ENCODE results near the gene ATF7IP2. TPM values are rescaled to one million over a fixed set of nuclear protein-coding genes. Genes with fewer than 3 reads are reported as not detected.

Gene ATF7IP2
- total and polyA plus RNA-seq, 2 of the 13 experiments (the other 11 are each of a cell fraction or from before 2014, with no cell fraction given) = 117 to 217 TPM

DNA sequence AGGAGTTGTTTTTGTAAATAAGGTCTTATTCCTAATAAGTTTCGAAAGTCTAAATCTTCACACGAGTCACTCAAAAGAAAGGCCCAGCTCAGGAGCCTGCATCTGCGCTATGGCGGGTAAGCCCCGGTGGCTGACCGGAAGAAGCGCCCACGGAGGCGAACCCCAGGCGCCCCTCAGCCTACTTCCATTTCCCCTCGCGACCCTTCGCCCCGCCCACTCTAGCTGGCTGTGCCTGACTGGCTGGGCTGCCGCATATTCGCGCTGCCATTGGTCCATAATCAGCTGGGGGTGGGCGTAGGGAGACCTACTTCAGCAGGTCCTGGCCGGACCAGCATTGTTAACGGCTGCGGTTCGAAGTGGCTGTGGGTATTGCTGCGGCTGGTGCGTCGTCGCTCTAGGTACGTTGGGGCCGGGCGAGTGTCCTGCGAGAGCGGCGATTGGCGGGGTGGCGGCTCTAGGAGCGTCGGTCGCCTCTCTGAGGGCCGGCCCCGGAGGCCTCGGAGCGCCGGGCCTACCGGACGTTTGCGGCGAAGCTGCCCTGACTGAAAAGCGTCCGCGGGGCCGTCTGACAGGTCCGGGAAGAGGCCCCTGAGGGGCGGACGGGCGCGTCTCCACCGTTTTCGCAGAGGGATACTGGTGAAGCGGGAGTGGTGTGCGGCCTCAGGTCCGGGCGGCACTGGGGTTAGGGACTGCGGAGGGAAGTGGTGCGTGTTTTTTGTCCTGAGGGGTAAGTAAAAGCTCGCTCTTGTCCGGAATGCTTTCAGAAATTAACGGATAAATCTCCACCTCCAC lies at the start of gene ATF7IP2 (continued):
- TF ChIP-seq, protein P1, sequence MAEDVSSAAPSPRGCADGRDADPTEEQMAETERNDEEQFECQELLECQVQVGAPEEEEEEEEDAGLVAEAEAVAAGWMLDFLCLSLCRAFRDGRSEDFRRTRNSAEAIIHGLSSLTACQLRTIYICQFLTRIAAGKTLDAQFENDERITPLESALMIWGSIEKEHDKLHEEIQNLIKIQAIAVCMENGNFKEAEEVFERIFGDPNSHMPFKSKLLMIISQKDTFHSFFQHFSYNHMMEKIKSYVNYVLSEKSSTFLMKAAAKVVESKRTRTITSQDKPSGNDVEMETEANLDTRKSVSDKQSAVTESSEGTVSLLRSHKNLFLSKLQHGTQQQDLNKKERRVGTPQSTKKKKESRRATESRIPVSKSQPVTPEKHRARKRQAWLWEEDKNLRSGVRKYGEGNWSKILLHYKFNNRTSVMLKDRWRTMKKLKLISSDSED (CRISPR knock-in tag; IDR thresholded peaks at IDR 0.05) = peak; percentile 43; the same call in 1 of the 2 replicates
- TF ChIP-seq ZNF772 (CRISPR knock-in tag; IDR thresholded peaks at IDR 0.05) (peak; percentile 99), SMAD1 (CRISPR knock-in tag; IDR thresholded peaks at IDR 0.05; ENCODE audit: borderline replicate concordance, low read depth) (peak; percentile 58; the same call in 1 of the 2 replicates), U2AF2 (IDR thresholded peaks at IDR 0.05; ENCODE audit: low read depth, low read length) (no peak), ZNF746 (CRISPR knock-in tag; IDR thresholded peaks at IDR 0.05) (peak; percentile 79), HOXA9 (CRISPR knock-in tag; IDR thresholded peaks at IDR 0.05; ENCODE audit: borderline replicate concordance) (peak; percentile 96), ADNP (CRISPR knock-in tag; IDR thresholded peaks at IDR 0.05) (peak; percentile 50; the same call in 1 of the 2 replicates), TRAFD1 (CRISPR knock-in tag; IDR thresholded peaks at IDR 0.05; ENCODE audit: borderline replicate concordance) (peak; percentile 13; the same call in 1 of the 2 replicates), ZMYM3 (CRISPR knock-in tag; IDR thresholded peaks at IDR 0.05) (peak; percentile 70; the same call in 1 of the 2 replicates), KLF13 (CRISPR knock-in tag; IDR thresholded peaks at IDR 0.05) (no peak)
- TF ChIP-seq, protein P2, sequence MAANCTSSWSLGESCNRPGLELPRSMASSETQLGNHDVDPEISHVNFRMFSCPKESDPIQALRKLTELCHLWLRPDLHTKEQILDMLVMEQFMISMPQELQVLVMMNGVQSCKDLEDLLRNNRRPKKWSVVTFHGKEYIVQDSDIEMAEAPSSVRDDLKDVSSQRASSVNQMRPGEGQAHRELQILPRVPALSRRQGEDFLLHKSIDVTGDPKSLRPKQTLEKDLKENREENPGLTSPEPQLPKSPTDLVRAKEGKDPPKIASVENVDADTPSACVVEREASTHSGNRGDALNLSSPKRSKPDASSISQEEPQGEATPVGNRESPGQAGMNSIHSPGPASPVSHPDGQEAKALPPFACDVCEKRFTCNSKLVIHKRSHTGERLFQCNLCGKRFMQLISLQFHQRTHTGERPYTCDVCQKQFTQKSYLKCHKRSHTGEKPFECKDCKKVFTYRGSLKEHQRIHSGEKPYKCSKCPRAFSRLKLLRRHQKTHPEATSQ (CRISPR knock-in tag; IDR thresholded peaks at IDR 0.05; ENCODE audit: borderline replicate concordance) = peak; percentile 99; the same call in 1 of the 2 replicates
- TF ChIP-seq, protein P3, sequence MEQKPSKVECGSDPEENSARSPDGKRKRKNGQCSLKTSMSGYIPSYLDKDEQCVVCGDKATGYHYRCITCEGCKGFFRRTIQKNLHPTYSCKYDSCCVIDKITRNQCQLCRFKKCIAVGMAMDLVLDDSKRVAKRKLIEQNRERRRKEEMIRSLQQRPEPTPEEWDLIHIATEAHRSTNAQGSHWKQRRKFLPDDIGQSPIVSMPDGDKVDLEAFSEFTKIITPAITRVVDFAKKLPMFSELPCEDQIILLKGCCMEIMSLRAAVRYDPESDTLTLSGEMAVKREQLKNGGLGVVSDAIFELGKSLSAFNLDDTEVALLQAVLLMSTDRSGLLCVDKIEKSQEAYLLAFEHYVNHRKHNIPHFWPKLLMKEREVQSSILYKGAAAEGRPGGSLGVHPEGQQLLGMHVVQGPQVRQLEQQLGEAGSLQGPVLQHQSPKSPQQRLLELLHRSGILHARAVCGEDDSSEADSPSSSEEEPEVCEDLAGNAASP (CRISPR knock-in tag; IDR thresholded peaks at IDR 0.05; ENCODE audit: borderline replicate concordance) = peak; percentile 92
- TF ChIP-seq, protein P4, sequence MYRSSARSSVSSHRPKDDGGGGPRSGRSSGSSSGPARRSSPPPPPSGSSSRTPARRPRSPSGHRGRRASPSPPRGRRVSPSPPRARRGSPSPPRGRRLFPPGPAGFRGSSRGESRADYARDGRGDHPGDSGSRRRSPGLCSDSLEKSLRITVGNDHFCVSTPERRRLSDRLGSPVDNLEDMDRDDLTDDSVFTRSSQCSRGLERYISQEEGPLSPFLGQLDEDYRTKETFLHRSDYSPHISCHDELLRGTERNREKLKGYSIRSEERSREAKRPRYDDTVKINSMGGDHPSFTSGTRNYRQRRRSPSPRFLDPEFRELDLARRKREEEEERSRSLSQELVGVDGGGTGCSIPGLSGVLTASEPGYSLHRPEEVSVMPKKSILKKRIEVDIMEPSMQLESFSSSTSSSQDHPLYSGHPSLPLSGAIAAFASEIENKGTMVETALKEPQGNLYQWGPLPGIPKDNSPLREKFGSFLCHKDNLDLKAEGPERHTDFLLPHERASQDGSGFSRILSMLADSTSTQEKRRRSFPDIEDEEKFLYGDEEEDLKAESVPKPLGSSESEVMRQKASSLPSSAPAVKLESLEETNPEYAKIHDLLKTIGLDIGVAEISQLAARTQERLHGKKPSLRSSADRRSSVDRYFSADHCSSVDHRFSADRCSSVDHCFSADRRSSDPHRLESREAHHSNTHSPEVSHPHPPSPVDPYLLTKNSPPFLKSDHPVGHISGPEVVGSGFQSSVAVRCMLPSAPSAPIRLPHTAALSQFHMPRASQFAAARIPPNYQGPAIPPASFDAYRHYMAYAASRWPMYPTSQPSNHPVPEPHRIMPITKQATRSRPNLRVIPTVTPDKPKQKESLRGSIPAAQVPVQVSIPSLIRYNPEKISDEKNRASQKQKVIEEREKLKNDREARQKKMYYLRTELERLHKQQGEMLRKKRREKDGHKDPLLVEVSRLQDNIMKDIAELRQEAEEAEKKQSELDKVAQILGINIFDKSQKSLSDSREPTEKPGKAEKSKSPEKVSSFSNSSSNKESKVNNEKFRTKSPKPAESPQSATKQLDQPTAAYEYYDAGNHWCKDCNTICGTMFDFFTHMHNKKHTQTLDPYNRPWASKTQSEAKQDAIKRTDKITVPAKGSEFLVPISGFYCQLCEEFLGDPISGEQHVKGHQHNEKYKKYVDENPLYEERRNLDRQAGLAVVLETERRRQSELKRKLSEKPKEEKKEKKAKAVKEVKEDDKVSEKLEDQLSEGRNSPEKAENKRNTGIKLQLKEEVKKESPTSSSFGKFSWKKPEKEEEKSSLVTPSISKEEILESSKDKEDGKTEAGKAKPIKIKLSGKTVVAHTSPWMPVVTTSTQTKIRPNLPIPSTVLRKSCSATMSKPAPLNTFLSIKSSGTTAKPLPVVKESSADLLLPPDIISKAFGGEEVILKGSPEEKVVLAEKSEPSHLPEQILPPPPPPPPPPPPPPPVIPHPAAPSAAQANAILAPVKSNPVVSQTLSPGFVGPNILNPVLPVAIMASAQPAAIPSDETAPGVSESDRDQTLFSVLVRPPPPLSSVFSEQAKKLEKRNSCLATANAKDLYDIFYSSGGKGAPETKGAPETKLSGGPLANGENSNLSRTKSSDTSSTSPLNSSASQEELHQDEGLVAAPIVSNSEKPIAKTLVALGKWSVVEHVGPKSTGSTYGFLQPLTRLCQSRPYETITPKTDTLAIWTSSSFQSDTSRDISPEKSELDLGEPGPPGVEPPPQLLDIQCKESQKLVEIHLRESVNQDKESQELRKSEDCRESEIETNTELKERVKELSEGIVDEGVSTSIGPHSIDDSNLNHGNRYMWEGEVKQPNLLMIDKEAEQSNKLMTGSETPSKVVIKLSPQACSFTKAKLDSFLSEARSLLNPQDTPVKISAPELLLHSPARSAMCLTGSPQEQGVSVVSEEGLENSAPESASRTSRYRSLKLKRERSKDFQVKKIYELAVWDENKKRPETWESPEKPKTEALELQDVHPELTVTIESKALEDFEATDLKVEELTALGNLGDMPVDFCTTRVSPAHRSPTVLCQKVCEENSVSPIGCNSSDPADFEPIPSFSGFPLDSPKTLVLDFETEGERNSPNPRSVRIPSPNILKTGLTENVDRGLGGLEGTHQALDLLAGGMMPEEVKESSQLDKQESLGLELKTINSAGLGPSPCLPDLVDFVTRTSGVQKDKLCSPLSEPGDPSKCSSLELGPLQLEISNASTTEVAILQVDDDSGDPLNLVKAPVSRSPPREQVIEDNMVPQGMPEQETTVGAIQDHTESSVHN (CRISPR knock-in tag; IDR thresholded peaks at IDR 0.05) = peak; percentile 98
